Measurements from ENCODE around the gene HARS1.
"Not testable (repeated sequence)": the region's sequence is repeated elsewhere in the genome, so short reads cannot be mapped to it uniquely, and the experiment has no call there.

The HARS1 gene, protein sequence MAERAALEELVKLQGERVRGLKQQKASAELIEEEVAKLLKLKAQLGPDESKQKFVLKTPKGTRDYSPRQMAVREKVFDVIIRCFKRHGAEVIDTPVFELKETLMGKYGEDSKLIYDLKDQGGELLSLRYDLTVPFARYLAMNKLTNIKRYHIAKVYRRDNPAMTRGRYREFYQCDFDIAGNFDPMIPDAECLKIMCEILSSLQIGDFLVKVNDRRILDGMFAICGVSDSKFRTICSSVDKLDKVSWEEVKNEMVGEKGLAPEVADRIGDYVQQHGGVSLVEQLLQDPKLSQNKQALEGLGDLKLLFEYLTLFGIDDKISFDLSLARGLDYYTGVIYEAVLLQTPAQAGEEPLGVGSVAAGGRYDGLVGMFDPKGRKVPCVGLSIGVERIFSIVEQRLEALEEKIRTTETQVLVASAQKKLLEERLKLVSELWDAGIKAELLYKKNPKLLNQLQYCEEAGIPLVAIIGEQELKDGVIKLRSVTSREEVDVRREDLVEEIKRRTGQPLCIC

GRCh38 chr5:140690941-140691924 is at the start of gene HARS1, which contains the start of gene HARS2:
Gene HARS1 (minus strand): TSS chr5:140691370. CDS start chr5:140691304, 66 bp downstream.
Gene HARS2 (plus strand): TSS chr5:140691455. CDS start chr5:140691649, 194 bp downstream.
- Mint-ChIP-seq H3K4me3 (peak within 1 kb of the TSS; percentile 100), H3K27ac (peak within 1 kb of the TSS; percentile 99), H3K27me3 (ENCODE audit: low read depth) (no peaks in the 10 kb centered on the region), H3K4me1 (ENCODE audit: low read depth) (peaks cover 32% of the 10 kb centered on the region), H3K9me3 (no peaks in the 10 kb centered on the region), H3K36me3 (ENCODE audit: low read depth) (peaks cover 16% of the 10 kb centered on the region)

DNA sequence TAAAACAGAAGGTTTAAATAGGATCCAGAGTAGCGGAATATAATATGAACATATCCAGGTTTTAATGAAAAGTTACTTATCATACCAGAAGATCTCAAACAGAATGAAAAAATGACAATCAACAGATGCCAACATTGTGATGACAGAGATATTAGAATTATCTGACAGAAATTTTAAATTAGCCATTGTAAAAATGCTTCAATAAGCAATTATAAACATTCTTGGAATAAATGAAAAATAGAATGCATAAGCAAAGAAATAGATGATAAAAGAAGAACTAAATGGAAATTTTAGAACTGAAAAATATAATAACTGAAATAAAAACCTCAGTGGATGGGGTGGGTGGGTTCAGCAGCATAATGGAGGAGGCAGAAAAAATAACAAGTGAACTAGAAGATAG is 46.3 kb upstream of the HARS1 start:
- no peak overlapping the region for H3K27ac Mint-ChIP-seq
- peaks cover 6% of the 10 kb centered on the region for H3K27me3 Mint-ChIP-seq (ENCODE audit: low read depth)
- no peaks in the 10 kb centered on the region for H3K36me3 Mint-ChIP-seq (ENCODE audit: low read depth)

DNA sequence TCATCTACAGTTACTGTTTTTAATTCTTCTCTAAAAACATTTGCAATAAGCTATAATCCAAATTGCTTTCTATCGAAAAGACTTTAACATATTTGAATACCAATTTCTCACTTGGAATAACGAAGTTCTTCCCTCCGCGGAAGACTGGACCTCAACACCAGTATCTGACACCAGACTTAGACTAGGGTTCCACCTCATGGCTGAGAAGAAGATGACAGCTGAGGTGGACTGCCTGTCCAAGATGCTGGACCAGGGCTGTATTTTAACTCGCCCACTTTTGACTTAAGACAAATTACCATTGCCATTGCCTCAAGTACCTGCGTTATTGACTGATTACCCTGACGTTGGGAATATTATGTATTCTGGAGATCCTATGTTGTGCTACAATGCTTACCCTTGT is 43.2 kb upstream of the HARS1 start:
- no peaks in the 10 kb centered on the region for H3K4me1 Mint-ChIP-seq (ENCODE audit: low read depth)
- peaks cover 27% of the 10 kb centered on the region for H3K9me3 Mint-ChIP-seq
- H3K27me3 Mint-ChIP-seq (ENCODE audit: low read depth) = peaks cover 6% of the 10 kb centered on the region
- H3K27ac Mint-ChIP-seq = no peak overlapping the region
- H3K4me3 Mint-ChIP-seq = no peak overlapping the region
- H3K36me3 Mint-ChIP-seq (ENCODE audit: low read depth) = no peaks in the 10 kb centered on the region

More for the DNA sequence above, 46.3 kb upstream of the HARS1 start:
- Mint-ChIP-seq H3K9me3 (peaks cover 34% of the 10 kb centered on the region), H3K4me1 (ENCODE audit: low read depth) (no peaks in the 10 kb centered on the region), H3K4me3 (no peak overlapping the region)

DNA sequence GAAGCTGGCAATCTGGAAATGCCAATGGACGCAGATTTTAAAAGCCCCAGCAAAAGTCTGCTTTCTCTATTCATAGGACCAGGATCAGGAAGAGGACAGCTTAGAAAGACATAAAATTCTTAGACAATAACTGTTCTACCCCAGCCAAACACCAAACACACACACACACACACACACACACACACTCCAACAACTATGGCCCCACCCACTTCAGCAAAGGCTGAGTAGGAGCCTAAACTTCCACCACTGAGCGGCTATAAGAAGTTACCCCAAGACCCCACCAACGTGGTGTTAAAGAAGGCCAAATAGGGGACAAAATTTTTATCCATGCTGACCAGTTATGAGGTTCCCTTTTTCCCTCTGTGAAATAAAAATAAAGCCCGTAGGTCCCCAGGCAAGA is 41.9 kb upstream of the HARS1 start:
- Mint-ChIP-seq H3K9me3 (peaks cover 27% of the 10 kb centered on the region), H3K36me3 (ENCODE audit: low read depth) (no peaks in the 10 kb centered on the region), H3K27me3 (ENCODE audit: low read depth) (peaks cover 6% of the 10 kb centered on the region), H3K27ac (no peak overlapping the region), H3K4me1 (ENCODE audit: low read depth) (no peaks in the 10 kb centered on the region), H3K4me3 (no peak overlapping the region)

DNA sequence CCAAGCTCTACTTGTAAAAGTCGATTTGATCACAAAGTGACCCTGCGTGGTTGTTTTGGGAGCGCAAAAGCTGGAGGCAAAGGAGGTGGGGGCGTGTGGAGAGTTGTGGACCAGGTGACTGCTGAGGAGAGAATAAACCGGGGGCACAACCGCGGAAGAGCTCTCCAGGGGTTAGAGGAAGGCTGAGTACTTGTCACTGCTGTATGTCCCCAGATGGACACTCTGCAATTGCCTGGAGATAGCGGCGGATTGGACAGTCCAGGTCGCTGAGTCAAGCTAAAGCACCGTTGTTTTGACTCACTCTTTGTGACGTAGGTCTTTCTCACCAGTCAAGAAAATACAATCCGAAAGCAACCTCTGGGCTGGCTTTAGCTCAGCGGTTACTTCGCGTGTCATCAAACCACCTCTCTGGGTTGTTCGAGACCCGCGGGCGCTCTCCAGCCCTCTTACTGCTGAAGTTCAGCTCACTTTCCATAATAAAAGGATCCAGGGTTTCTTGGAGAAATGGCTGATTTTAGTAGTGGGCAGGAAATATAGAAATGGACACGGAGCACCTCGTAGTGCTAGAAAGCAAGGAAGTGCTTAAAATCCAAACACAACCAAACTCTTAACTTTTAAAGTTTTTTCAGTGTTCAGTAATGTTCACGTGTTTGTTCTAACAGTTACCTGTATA is 34.8 kb upstream of the HARS1 start:
- H3K4me1 Mint-ChIP-seq (ENCODE audit: low read depth) = peaks cover 11% of the 10 kb centered on the region
- peaks cover 10% of the 10 kb centered on the region for H3K27me3 Mint-ChIP-seq (ENCODE audit: low read depth)
- H3K27ac Mint-ChIP-seq = peak overlapping the region; percentile 87
- peaks cover 2% of the 10 kb centered on the region for H3K36me3 Mint-ChIP-seq (ENCODE audit: low read depth)
- H3K9me3 Mint-ChIP-seq = no peaks in the 10 kb centered on the region
- H3K4me3 Mint-ChIP-seq = peak overlapping the region; percentile 81

DNA sequence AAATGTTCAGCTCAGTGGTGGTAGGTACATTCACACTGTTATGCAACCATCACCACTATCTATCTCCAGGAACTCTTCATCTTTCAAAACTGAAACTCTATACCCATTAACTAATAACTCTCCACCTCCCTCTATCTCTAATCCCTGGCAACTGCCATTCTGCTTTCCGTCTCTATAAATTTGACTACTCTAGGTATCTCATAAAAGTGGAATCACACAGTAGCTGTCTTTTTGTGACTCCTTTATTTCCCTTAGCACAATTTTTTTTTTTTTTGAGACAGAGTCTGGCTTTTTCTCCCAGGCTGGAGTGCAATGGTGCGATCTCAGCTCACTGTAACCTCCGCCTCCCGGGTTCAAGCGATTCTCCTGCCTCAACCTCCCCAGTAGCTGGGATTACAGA is 30.2 kb upstream of the HARS1 start:
- peaks cover 17% of the 10 kb centered on the region for H3K4me1 Mint-ChIP-seq (ENCODE audit: low read depth)
- not testable (repeated sequence) for H3K9me3 Mint-ChIP-seq; H3K36me3 Mint-ChIP-seq (ENCODE audit: low read depth); H3K4me3 Mint-ChIP-seq; H3K27ac Mint-ChIP-seq
- peaks cover 11% of the 10 kb centered on the region for H3K27me3 Mint-ChIP-seq (ENCODE audit: low read depth)

- H3K27ac Mint-ChIP-seq; H3K9me3 Mint-ChIP-seq; H3K36me3 Mint-ChIP-seq (ENCODE audit: low read depth); H3K4me3 Mint-ChIP-seq: not testable (repeated sequence)
- peaks cover 11% of the 10 kb centered on the region for H3K4me1 Mint-ChIP-seq (ENCODE audit: low read depth)
- H3K27me3 Mint-ChIP-seq (ENCODE audit: low read depth) = peaks cover 11% of the 10 kb centered on the region
These were observed 29.6 kb upstream of the HARS1 start for GRCh38 chr5:140720738-140721137.

DNA sequence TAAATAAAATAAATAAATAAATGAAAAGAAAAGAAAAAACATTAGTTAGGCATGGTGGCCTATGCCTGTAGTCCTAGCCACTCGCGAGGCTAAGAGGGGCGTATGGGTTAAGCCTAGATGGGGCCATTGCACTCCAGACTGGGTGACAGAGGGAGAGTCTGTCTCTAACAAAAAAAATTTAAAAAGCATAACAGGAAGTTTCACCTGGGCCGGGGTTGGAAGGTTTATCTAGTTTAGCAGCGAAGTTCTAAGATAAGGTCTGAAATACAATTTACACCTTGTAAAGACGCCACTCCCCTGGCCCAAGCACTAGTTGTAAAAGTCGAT is 27.1 kb upstream of the HARS1 start:
- H3K4me1 Mint-ChIP-seq (ENCODE audit: low read depth) = peaks cover 6% of the 10 kb centered on the region
- H3K36me3 Mint-ChIP-seq (ENCODE audit: low read depth) = no peaks in the 10 kb centered on the region
- no peaks in the 10 kb centered on the region for H3K9me3 Mint-ChIP-seq
- peak overlapping the region; percentile 34 for H3K27ac Mint-ChIP-seq
- H3K4me3 Mint-ChIP-seq = peak overlapping the region; percentile 55
- H3K27me3 Mint-ChIP-seq (ENCODE audit: low read depth) = peaks cover 15% of the 10 kb centered on the region

GRCh38 chr5:140716238-140716637 is 25.1 kb upstream of the HARS1 start:
- H3K4me1 Mint-ChIP-seq (ENCODE audit: low read depth) = peaks cover 15% of the 10 kb centered on the region
- peaks cover 13% of the 10 kb centered on the region for H3K27me3 Mint-ChIP-seq (ENCODE audit: low read depth)
- H3K9me3 Mint-ChIP-seq; H3K4me3 Mint-ChIP-seq; H3K36me3 Mint-ChIP-seq (ENCODE audit: low read depth); H3K27ac Mint-ChIP-seq: not testable (repeated sequence)

GRCh38 chr5:140713562-140714094 is 22.5 kb upstream of the HARS1 start:
- Mint-ChIP-seq H3K4me3 (no peak overlapping the region), H3K27ac (no peak overlapping the region), H3K4me1 (ENCODE audit: low read depth) (peaks cover 20% of the 10 kb centered on the region), H3K36me3 (ENCODE audit: low read depth) (no peaks in the 10 kb centered on the region), H3K9me3 (no peaks in the 10 kb centered on the region), H3K27me3 (ENCODE audit: low read depth) (peaks cover 9% of the 10 kb centered on the region)

DNA sequence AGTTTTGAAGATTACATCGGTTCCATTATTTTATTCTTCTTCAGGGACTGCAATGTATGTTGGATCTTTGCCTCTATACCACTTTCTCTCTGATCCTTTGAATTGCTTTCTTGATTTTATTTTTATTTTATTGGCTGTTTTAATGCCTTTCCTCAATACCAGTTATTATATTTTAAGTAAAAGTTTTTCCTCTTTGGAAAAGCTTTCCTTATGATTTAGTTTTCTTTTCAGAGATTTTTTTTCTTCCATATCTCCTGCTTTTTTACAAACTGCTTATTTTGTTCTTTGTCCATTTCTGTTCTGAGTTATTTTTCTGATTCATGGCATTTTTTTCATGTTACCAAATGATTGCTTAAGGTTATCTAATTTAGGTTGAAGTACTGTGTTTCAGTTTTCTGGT is 20.6 kb upstream of the HARS1 start:
- H3K4me1 Mint-ChIP-seq (ENCODE audit: low read depth) = peaks cover 16% of the 10 kb centered on the region
- H3K4me3 Mint-ChIP-seq = peak overlapping the region; percentile 96
- H3K27me3 Mint-ChIP-seq (ENCODE audit: low read depth) = peaks cover 9% of the 10 kb centered on the region
- peaks cover 2% of the 10 kb centered on the region for H3K36me3 Mint-ChIP-seq (ENCODE audit: low read depth)
- H3K9me3 Mint-ChIP-seq = no peaks in the 10 kb centered on the region
- peak overlapping the region; percentile 98 for H3K27ac Mint-ChIP-seq

DNA sequence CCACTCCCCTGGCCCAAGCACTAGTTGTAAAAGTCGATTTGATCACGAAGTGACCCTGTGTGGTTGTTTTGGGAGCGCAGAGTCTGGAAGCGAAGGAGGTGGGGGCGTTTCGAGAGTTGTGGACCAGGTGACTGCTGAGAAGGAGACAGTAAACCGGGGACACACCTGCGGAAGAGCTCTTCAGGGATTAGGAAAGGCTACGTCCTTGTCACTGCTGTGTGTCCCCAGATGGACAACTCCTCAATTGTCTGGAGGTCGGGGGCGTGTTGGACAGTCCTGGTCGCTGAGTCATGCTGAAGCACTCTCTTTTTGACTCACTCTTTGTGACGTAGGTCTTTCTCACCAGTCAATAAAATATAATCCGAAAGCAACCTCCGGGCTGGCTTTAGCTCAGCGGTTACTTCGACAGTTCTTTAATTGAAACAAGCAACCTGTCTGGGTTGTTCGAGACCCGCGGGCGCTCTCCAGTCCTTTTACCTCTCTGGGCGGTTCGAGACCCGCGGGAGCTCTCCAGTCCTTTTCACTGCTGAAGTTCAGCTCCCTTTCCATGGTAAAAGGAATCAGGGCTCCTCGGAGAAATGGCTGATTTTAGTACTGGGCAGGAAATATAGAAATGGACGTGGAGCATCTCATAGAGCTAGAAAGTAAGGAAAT is 19.9 kb upstream of the HARS1 start:
- peaks cover 8% of the 10 kb centered on the region for H3K36me3 Mint-ChIP-seq (ENCODE audit: low read depth)
- peak overlapping the region; percentile 98 for H3K27ac Mint-ChIP-seq
- peaks cover 16% of the 10 kb centered on the region for H3K4me1 Mint-ChIP-seq (ENCODE audit: low read depth)
- peaks cover 9% of the 10 kb centered on the region for H3K27me3 Mint-ChIP-seq (ENCODE audit: low read depth)
- no peaks in the 10 kb centered on the region for H3K9me3 Mint-ChIP-seq
- H3K4me3 Mint-ChIP-seq = peak overlapping the region; percentile 96

DNA sequence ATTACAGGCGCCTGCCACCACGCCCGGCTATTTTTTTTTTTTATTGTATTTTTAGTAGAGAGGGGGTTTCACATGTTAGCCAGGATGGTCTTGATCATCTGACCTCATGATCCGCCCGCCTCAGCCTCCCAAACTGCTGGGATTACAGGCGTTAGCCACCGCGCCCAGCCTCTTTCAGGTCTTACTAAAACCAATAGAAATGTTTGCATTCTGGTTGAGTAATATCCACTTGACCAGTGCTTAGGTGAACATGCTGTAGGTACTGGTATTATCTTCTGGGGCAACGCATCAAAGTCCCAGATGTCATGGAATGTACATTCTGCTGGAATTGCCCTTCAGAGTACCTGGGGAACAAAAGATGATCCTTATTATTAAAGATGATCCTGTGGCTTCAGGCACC is 17.6 kb upstream of the HARS1 start:
- Mint-ChIP-seq H3K4me1 (ENCODE audit: low read depth) (peaks cover 18% of the 10 kb centered on the region), H3K36me3 (ENCODE audit: low read depth) (peaks cover 23% of the 10 kb centered on the region)
- H3K27ac Mint-ChIP-seq; H3K4me3 Mint-ChIP-seq; H3K27me3 Mint-ChIP-seq (ENCODE audit: low read depth); H3K9me3 Mint-ChIP-seq: not testable (repeated sequence)

All from T-helper 1 cell treated with Interleukin-12 subunit alpha and Interleukin-12 subunit beta and Interleukin-4 antibody, amounts not matched to agents 30 μg/mL and 1 μg/mL, for 36 hours (primary cell).